Measurements from ENCODE around the gene ASAP2.

The ASAP2 gene

GRCh38 chr2:9317559-9317958 lies 110.9 kb downstream of the ASAP2 start:
- DNase-seq (ENCODE audit: low spot score) (no peak), FAIRE-seq (peak; percentile 9)

- DNase-seq (ENCODE audit: low spot score): no peak
- no peak for FAIRE-seq
These were observed 112.1 kb downstream of the ASAP2 start for GRCh38 chr2:9318461-9319337.

- no peak for FAIRE-seq
- no peak for DNase-seq (ENCODE audit: low spot score)
These were observed 112.7 kb downstream of the ASAP2 start for GRCh38 chr2:9319338-9319715.

- DNase-seq (ENCODE audit: low spot score) (no peak), FAIRE-seq (no peak)
These were observed 116.0 kb downstream of the ASAP2 start for GRCh38 chr2:9322576-9322975.

- FAIRE-seq (no peak), DNase-seq (ENCODE audit: low spot score) (no peak)
These were observed 118.8 kb downstream of the ASAP2 start for GRCh38 chr2:9325428-9325827.

GRCh38 chr2:9326975-9327374 lies 120.4 kb downstream of the ASAP2 start:
- FAIRE-seq (no peak), DNase-seq (ENCODE audit: low spot score) (no peak)

- FAIRE-seq (no peak), DNase-seq (ENCODE audit: low spot score) (no peak)
These were observed 121.3 kb downstream of the ASAP2 start for GRCh38 chr2:9327873-9328352.

GRCh38 chr2:9328931-9329330 lies 122.3 kb downstream of the ASAP2 start:
- DNase-seq (ENCODE audit: low spot score) (no peak), FAIRE-seq (no peak)

- DNase-seq (ENCODE audit: low spot score) (no peak), FAIRE-seq (no peak)
These were observed 122.9 kb downstream of the ASAP2 start for GRCh38 chr2:9329497-9329896.

GRCh38 chr2:9330612-9331270 lies 124.1 kb downstream of the ASAP2 start:
- DNase-seq (ENCODE audit: low spot score) (no peak), FAIRE-seq (no peak)

- FAIRE-seq: no peak
- DNase-seq (ENCODE audit: low spot score): peak; percentile 40
These were observed 125.1 kb downstream of the ASAP2 start for GRCh38 chr2:9331704-9332103.

GRCh38 chr2:9332136-9332852 lies 125.7 kb downstream of the ASAP2 start:
- DNase-seq (ENCODE audit: low spot score): no peak
- no peak for FAIRE-seq

GRCh38 chr2:9332853-9333245 lies 126.2 kb downstream of the ASAP2 start:
- no peak for FAIRE-seq
- DNase-seq (ENCODE audit: low spot score): no peak

GRCh38 chr2:9333591-9334171 lies 127.1 kb downstream of the ASAP2 start:
- DNase-seq (ENCODE audit: low spot score): peak; percentile 67
- FAIRE-seq: no peak

- FAIRE-seq (no peak), DNase-seq (ENCODE audit: low spot score) (no peak)
These were observed 128.1 kb downstream of the ASAP2 start for GRCh38 chr2:9334761-9335160.

GRCh38 chr2:9335322-9335832 lies 128.8 kb downstream of the ASAP2 start:
- no peak for DNase-seq (ENCODE audit: low spot score)
- FAIRE-seq: no peak

- DNase-seq (ENCODE audit: low spot score) (peak; percentile 18), FAIRE-seq (no peak)
These were observed 129.6 kb downstream of the ASAP2 start for GRCh38 chr2:9336241-9336575.

- no peak for FAIRE-seq
- DNase-seq (ENCODE audit: low spot score): peak; percentile 75
These were observed 130.1 kb downstream of the ASAP2 start for GRCh38 chr2:9336576-9337314.

- FAIRE-seq (no peak), DNase-seq (ENCODE audit: low spot score) (no peak)
These were observed 131.3 kb downstream of the ASAP2 start for GRCh38 chr2:9337901-9338300.

GRCh38 chr2:9341337-9341887 lies 134.8 kb downstream of the ASAP2 start:
- FAIRE-seq: no peak
- DNase-seq (ENCODE audit: low spot score): no peak

GRCh38 chr2:9342659-9343058 lies 136.0 kb downstream of the ASAP2 start:
- DNase-seq (ENCODE audit: low spot score): no peak
- FAIRE-seq: no peak

Measured in urothelium cell line (cell line).